ENCODE results near the gene AJUBA.
A peak's percentile ranks its signal among the peaks of the same experiment; 100 is the strongest.

Gene AJUBA

GRCh38 chr14:22996768-22997654 lies 14.7 kb upstream of the AJUBA start:
- H3K27me3 ChIP-seq, result no peaks in the 10 kb centered on the region
- H3K27ac ChIP-seq, result no peak overlapping the region
- no peaks in the 10 kb centered on the region for H4K20me1 ChIP-seq
- no peaks in the 10 kb centered on the region for H3K9me3 ChIP-seq
- H3K4me2 ChIP-seq, result no peak overlapping the region
- H3K4me1 ChIP-seq, result peaks cover 33% of the 10 kb centered on the region
- no peak for TF ChIP-seq Cebpa-rat (IDR thresholded peaks at IDR 0.05)
- H3K4me3 ChIP-seq, result no peak overlapping the region
- H3K36me3 ChIP-seq, result peaks cover 20% of the 10 kb centered on the region; the same call in 1 of the 2 replicates
- 0 out of 2 replicates have a peak overlapping the region, but pooled peaks have one; percentile 19 for H3K9ac ChIP-seq

GRCh38 chr14:22995889-22996625 lies 13.7 kb upstream of the AJUBA start:
- Histone ChIP-seq H3K27me3 (no peaks in the 10 kb centered on the region), H3K9me3 (no peaks in the 10 kb centered on the region), H3K4me2 (no peak overlapping the region), H3K4me3 (no peak overlapping the region), H3K9ac (no peak overlapping the region), H3K27ac (no peak overlapping the region), H4K20me1 (peaks cover 7% of the 10 kb centered on the region; the same call in 1 of the 2 replicates), H3K36me3 (peaks cover 20% of the 10 kb centered on the region; the same call in 1 of the 2 replicates), H3K4me1 (peaks cover 42% of the 10 kb centered on the region)
- no peak for TF ChIP-seq Cebpa-rat (IDR thresholded peaks at IDR 0.05)

GRCh38 chr14:22994762-22995275 lies 12.5 kb upstream of the AJUBA start:
- H3K27ac ChIP-seq, result 0 out of 2 replicates have a peak overlapping the region, but pooled peaks have one; percentile 44
- peaks cover 53% of the 10 kb centered on the region for H3K4me1 ChIP-seq
- no peak overlapping the region for H3K4me3 ChIP-seq
- peak overlapping the region; percentile 55 for H3K4me2 ChIP-seq
- peaks cover 12% of the 10 kb centered on the region; the same call in 1 of the 2 replicates for H4K20me1 ChIP-seq
- peaks cover 26% of the 10 kb centered on the region for H3K36me3 ChIP-seq
- no peaks in the 10 kb centered on the region for H3K9me3 ChIP-seq
- H3K27me3 ChIP-seq, result no peaks in the 10 kb centered on the region
- no peak for TF ChIP-seq Cebpa-rat (IDR thresholded peaks at IDR 0.05)
- H3K9ac ChIP-seq, result peak overlapping the region; percentile 41; the same call in 1 of the 2 replicates

- Histone ChIP-seq H3K36me3 (peaks cover 32% of the 10 kb centered on the region), H3K4me2 (no peak overlapping the region), H3K27ac (no peak overlapping the region), H3K9ac (no peak overlapping the region), H4K20me1 (peaks cover 14% of the 10 kb centered on the region; the same call in 1 of the 2 replicates), H3K4me3 (no peak overlapping the region), H3K9me3 (no peaks in the 10 kb centered on the region), H3K27me3 (no peaks in the 10 kb centered on the region), H3K4me1 (peaks cover 53% of the 10 kb centered on the region)
- no peak for TF ChIP-seq Cebpa-rat (IDR thresholded peaks at IDR 0.05)
These were observed 11.2 kb upstream of the AJUBA start for GRCh38 chr14:22993517-22993916.

- H3K4me3 ChIP-seq, result no peak overlapping the region
- peak overlapping the region; percentile 76 for H3K4me2 ChIP-seq
- TF ChIP-seq Cebpa-rat (IDR thresholded peaks at IDR 0.05), result peak; percentile 59; the same call in 1 of the 2 replicates
- H3K4me1 ChIP-seq, result peaks cover 53% of the 10 kb centered on the region
- H4K20me1 ChIP-seq, result peaks cover 14% of the 10 kb centered on the region; the same call in 1 of the 2 replicates
- H3K9ac ChIP-seq, result no peak overlapping the region
- no peaks in the 10 kb centered on the region for H3K27me3 ChIP-seq
- H3K36me3 ChIP-seq, result peaks cover 42% of the 10 kb centered on the region
- H3K9me3 ChIP-seq, result no peaks in the 10 kb centered on the region
- no peak overlapping the region for H3K27ac ChIP-seq
These were observed 9.5 kb upstream of the AJUBA start for GRCh38 chr14:22991852-22992251.

- no peak overlapping the region for H3K9ac ChIP-seq
These were observed 4.9 kb upstream of the AJUBA start for GRCh38 chr14:22987291-22987690.

GRCh38 chr14:22986508-22987054 lies 4.2 kb upstream of the AJUBA start:
- Histone ChIP-seq H3K4me2 (no peak overlapping the region), H3K27me3 (peaks cover 7% of the 10 kb centered on the region), H3K9ac (no peak overlapping the region), H4K20me1 (peaks cover 13% of the 10 kb centered on the region; the same call in 1 of the 2 replicates), H3K4me3 (no peak overlapping the region), H3K36me3 (peaks cover 35% of the 10 kb centered on the region), H3K4me1 (peaks cover 40% of the 10 kb centered on the region), H3K9me3 (no peaks in the 10 kb centered on the region), H3K27ac (no peak overlapping the region)
- TF ChIP-seq Cebpa-rat (IDR thresholded peaks at IDR 0.05), result no peak

More at GRCh38 chr14:22987291-22987690, 4.9 kb upstream of the AJUBA start:
- Histone ChIP-seq H3K4me2 (no peak overlapping the region), H3K36me3 (peaks cover 35% of the 10 kb centered on the region), H4K20me1 (peaks cover 14% of the 10 kb centered on the region; the same call in 1 of the 2 replicates), H3K27ac (no peak overlapping the region), H3K4me3 (no peak overlapping the region), H3K27me3 (no peaks in the 10 kb centered on the region; the same call in 1 of the 2 replicates), H3K9me3 (no peaks in the 10 kb centered on the region), H3K4me1 (peaks cover 42% of the 10 kb centered on the region)
- TF ChIP-seq Cebpa-rat (IDR thresholded peaks at IDR 0.05), result no peak

GRCh38 chr14:22985894-22986507 lies 3.6 kb upstream of the AJUBA start:
- H3K27ac ChIP-seq, result no peak overlapping the region
- H3K36me3 ChIP-seq, result peaks cover 35% of the 10 kb centered on the region
- H3K9me3 ChIP-seq, result no peaks in the 10 kb centered on the region
- peaks cover 13% of the 10 kb centered on the region for H3K27me3 ChIP-seq
- H3K4me3 ChIP-seq, result no peak overlapping the region
- H3K9ac ChIP-seq, result no peak overlapping the region
- peaks cover 7% of the 10 kb centered on the region; the same call in 1 of the 2 replicates for H4K20me1 ChIP-seq
- no peak overlapping the region for H3K4me2 ChIP-seq
- TF ChIP-seq Cebpa-rat (IDR thresholded peaks at IDR 0.05), result no peak
- H3K4me1 ChIP-seq, result peaks cover 40% of the 10 kb centered on the region

All from BLaER1 (cell line).